ENCODE data around the gene LSR.

LSR gene, protein sequence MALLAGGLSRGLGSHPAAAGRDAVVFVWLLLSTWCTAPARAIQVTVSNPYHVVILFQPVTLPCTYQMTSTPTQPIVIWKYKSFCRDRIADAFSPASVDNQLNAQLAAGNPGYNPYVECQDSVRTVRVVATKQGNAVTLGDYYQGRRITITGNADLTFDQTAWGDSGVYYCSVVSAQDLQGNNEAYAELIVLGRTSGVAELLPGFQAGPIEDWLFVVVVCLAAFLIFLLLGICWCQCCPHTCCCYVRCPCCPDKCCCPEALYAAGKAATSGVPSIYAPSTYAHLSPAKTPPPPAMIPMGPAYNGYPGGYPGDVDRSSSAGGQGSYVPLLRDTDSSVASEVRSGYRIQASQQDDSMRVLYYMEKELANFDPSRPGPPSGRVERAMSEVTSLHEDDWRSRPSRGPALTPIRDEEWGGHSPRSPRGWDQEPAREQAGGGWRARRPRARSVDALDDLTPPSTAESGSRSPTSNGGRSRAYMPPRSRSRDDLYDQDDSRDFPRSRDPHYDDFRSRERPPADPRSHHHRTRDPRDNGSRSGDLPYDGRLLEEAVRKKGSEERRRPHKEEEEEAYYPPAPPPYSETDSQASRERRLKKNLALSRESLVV

DNA sequence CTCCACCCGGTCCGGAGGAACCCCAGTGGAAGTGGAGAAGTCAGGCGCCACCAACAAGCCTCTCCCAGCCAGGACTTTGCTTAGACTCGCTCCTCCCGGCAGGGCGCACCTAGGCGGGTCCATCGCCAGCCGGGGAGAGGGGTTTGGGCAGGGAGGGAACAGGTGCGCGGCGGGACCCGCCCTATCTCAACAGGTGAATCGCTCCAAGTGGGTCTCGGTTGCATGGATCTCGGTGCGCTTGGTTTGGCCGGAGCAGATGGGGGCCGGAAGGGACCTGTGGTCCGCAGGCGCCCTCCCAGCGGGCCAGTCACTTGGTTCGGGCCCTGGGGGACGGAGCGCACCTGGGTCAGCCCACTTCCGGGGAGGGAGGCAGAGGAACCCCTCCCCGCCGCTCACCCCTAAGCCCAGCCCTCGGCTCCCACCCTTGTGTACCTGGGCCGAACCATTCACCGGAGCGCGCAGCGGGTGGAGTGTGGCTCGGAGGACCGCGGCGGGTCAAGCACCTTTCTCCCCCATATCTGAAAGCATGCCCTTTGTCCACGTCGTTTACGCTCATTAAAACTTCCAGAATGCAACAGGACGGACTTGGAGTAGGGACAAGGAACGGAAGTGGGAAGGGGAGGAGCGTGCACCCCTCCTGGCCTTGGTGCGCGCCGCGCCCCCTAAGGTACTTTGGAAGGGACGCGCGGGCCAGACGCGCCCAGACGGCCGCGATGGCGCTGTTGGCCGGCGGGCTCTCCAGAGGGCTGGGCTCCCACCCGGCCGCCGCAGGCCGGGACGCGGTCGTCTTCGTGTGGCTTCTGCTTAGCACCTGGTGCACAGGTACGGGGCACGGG, at the start of gene LSR:
LSR (plus strand) TSS at position 693 of the 836 bp plus-strand sequence; CDS start at position 714, 21 bp downstream.
- peak; percentile 59 for DNase-seq

DNA sequence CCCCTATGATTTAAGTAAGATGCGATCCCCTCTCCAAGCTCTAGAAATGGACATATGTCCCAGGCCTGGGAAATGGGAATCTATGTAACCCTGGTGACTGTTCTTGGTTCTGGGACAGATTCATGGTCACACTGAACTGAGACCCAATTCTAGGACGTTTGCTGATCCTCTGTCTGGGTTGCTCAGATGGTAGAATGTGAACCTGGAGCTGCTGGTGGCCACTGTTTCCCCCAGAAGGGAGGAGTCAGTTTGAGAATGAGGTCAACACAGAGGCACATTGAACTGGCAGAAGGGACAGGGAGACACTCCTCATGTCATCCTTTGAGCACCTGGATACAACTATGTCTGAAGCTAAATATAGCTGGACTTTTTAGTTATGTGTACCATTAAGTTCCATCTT, 49.3 kb upstream of the LSR start:
- no peak for DNase-seq

DNA sequence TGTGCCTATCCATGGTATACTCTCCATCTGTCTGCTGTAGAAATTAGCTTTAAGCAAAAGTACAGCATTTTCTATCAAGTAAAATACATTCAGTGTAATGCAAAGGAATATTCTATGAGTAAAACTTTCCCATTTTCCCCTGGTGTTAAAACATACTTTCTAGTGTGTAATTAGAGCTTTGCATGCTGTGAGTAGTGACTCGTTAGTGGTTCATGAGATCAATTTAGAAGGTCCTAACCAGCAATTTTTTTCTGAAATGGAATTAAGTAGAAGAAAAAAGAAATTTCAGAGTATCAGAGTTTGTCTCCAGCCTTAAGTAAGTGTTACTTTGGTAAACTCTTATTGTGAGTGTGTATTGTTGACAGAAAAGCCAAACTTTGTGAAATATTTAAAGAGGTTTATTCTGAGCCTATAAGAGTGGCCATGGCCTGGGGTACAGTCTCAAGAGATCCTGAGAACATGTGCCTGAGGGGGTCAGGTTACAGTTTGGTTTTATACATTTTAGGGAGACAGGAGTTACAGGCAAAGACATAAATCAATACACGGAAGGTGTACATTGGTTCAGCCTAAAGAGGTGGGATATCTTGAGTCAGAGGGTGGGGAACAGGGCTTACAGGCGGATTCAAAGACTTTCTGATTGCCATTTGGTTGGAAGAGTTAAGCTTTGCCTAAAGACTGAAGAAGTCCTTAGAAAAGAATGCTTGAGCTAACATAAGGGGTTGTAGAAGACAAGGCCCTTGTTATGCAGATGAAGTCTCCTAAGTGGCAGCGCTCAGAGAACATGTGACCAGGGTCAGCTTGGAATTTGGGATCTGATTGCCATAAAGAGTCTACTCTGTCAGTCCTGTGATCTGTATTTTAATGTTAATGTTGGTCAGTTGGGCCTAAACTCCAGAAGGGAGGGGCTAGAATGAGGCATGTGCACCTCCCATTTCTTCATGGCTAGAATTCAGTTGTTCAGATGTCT, 45.8 kb upstream of the LSR start:
- no peak for DNase-seq

DNA sequence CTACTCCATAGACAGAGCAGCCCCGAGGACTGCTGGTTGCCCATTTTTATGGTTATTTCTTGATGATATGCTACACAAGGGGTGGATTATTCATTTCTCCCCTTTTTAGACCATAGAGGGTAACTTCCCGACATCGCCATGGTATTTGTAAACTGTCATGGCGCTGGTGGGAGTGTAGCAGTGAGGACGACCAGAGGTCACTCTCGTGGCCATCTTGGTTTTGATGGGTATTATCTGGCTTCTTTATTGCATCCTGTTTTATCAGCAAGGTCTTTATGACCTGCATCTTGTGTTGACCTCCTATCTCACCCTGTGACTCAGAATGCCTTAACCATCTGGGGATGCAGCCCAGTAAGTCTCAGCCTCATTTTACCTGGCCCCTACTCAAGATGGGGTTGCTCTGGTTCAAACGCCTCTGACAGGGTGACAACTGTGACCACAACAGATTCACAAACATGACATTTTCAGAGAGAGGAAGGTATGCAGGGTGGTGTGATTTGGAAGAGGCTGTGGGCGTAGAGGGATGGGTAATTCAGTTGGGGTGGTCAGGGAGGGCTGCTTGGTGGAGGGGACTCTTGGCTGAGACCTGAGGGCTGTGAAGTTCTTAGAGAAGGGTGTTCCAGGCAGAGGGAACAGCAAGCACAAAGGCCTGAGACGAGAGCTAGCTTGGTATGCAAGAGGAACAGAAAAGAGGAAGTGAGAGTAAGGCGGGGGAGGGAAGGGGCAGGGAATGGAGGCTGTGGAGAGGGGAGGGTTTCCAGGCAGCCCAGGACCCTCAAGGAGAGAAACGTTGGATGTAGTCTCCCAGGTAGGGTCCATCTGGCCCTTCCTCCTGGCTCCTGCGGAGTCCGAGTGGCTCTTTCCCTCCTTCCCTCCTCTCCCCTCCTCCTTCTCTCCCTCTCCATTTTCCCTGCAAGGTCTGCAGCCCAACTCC, 43.7 kb upstream of the LSR start:
- DNase-seq = no peak

DNA sequence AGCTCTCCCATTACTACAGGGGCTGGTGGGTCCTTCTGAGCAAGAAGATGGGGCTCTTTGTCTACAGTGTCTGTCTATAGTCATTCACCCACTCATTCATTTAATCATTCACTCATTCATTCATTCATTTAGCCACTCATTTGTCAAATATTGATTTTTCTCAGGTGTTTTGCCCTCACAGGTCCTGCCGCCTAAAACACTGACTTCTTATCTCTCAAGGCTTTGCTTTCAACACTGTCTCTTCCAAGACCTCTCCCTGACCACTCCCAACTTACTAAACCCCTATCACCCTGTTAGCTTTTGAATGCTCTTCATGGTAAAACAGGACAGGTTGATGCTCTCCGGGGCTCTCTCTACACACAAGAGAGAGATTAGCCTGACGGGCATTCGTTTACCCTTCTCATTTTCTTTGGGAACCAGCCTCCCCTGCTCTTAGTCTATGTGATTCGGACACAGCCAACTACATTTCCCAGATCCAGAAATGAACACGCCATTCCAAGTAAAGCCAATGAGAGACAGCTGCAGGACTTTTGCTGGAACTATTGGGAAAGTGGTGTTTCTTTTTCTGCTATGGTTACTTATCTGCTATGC, 43.0 kb upstream of the LSR start:
- no peak for DNase-seq

DNA sequence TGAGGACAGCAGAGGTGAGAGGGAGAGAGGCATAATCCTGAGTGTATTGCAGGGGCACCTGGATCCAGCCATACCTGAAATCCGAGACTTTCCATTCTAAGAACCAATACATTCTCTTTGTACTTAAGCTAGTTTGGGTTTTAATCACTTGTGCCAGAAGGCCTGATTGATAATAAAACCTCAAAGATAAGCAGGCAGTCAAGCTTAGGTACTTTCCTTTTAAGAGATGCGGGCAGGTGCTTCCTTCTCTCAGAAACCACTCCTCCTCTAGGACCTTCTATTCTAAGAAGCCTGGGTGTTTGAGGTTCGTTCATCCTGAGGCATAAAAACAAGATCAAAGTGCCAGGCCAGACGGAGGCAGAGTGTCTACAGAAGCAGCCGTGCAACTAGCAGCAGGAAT, 42.4 kb upstream of the LSR start:
- DNase-seq = no peak

DNA sequence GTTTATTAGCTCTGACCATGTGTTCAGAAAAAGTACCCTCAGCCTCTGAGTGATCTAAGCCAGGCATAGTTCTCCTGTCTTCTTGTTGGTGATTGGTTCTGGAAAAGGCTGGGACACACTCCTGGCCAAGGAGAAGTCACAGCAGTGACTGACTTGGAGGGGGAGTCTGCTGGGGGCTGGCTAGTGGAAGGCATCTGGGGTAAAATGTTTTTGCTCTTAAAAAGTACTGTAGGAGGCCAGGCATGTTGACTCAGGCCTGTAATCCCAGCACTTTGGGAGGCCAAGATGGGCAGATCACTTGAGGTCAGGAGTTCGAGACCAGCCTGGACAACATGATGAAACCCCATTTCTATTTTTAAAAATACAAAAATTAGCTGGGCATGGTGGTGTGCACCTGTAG, 41.9 kb upstream of the LSR start:
- DNase-seq = no peak

DNA sequence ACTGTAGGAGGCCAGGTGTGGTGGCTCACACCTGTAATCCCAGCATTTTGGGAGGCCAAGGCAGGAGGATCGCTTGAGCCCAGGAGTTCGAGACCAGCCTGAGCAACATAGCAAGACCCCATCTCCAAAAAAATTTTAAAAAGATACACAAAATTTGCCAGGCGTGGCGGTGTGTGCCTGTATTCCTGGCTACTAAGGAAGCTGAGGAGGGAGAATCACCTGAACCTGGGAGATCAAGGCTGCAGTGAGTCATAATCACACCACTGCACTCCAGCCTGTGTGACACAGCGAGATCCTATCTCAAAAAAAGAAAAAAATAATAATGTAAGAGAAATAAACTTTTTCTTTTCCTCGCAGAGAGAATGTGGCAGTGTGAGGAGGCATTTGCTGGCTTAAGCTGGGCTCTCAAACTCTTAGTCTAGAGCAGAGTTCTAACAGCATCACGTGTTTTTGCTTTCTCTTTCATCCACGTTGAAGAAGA, 41.4 kb upstream of the LSR start:
- no peak for DNase-seq

DNA sequence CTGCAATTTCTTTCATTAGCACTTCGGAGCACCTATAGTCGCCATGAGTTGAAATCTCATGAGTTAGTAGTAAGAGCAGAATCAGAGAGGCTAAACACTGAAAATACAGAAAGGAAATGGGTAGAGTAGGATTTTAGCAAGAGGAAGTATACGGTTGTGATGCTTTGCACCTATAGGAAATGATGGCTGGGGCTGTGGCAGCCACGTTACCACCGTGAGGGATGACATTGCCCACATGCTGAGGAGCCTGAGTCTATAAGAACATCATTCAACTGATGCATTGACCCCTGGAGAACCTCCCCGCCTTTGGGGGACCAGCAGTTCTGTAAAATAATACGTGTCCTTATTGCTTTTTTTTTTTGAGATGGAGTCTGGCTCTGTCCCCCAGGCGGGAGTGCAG, 40.7 kb upstream of the LSR start:
- no peak for DNase-seq

DNA sequence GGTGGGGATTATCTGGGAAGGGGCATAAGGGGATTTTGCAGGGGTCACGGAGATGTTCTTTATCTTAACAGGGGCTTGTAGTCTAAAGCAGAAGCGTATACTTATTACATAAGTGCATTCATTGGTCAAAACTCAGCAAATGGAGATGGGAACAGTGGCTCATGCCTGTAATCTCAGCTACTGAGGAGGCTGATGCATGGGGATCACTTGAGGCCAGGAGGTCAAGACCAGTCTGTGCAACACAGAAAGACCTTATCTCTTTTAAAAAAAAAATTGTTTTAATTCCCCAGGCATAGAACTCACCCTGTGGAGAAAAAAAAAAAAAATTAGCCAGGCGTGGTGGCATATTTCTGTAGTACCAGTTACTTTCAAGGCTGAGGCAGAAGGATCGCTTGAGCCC, 39.2 kb upstream of the LSR start:
- no peak for DNase-seq

DNA sequence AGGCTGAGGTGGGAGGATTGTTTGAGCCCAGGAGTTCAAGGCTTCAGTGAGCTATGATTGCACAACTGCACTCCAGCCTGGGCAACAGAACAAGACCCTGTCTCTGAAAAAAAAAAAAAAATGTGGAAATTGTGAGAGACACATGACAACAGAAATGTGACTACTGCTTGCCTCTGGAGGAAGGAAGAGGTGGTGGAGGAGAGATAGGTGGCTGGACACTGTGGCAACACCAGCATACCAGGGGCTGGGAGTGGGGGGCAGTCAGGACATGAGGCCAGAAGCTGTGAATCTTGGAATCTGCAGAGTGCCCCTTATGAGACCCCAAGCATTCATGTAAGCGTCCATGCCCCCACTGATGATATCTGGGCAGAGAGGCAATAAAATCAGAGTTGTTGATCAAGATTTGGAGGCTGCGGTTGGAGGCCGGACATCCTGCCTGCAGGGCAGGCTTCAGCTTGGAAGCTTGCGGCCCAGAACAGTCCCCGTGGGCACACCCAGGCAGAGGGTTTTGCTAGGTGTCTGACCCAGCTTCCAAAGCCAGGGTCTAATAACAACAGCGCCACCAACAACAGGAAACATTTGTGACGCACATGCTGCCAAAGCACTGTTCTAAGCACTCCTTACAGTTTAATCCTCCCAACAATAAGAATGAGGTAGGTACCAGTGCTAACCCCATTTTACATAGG, 37.1 kb upstream of the LSR start:
- no peak for DNase-seq

DNA sequence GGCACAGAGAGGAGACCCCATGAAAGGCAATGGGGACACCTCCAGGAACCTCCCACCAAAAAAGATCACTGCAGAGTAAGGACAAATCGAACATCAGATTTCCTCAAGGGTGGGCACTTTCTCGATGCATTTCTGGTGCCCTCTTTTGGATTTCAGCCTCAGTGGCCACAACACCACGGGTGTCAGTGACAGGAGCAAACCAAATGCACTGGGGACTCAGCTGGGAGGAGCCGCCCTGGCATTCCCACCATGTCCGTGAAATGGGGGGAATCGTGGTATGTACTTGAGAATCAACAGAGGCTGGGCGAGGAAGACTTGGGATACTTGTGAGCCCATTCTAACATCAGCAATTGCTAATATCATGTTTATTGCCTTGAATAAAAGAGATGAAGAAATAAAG, 36.6 kb upstream of the LSR start:
- no peak for DNase-seq

DNA sequence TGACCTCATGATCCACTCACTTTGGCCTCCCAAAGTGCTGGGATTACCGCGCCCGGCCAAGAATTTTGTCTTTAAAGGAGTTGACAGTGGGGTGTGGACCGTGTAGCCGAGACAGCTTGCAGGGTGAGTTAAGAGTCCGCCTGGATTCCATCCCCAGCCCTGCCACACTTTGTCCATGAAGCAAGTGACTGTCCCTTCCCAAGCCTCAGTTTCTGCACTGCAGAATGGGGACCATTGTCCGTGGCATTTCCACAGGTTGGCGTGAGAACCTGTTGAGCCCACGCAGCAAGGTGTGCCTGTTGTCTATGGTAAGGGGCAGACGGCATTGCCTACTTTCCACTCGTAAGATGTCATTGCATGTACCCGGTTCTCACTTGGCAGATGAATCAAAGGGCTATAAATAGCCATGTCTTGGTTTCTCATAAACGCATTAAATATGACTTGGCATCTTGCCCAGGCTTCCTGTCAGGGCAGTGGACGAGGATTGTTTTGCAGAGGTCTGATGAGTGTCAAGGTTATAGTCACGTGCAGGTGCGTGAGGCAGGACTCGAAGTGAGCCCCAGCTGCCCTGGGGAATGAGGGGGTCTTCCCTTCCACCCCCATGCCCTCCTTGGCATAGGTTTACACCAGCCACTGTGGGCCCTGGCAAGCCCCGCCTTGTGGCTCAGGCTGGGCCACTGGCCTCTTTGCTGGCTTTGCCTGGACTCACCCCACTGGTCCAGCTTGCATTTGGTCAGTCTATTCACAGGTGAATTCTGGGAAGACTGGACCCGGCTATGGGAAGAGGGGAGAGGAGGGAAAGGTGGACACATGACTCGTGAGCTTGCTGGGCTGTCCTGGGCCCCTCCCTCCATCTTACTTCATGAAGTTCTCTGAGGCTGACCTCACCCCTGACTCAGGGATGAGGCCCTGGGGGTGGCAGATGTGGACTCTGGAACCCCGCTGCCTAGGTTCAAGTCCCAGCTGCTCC, 34.9 kb upstream of the LSR start:
- DNase-seq = no peak

DNA sequence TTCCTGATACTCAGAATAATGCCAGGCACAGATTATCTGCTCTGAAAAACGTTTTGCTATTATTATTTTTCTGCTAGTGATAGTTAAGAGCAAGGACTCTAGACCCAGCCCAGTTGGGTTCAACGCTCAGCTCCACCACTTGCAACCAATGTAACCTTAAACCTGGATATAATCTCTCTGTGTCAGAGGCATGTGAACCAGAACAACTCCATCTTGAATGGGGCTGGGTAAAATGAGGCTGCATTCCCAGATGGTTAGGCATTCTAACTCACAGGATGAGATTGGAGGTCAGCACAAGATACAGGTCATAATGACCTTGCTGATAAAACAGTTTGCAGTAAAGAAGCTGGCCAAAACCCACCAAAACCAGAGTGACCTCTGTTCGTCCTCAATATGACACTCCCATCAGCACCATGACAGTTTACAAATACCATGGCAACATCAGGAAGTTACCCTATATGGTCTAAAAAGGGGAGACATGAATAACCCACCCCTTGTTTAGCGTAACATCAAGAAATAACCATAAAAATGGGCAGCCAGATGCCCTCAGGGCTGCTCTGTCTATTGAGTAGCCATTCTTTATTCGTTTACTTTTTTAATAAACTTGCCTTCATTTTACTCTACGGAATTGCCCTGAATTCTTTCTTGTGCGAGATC, 33.9 kb upstream of the LSR start:
- DNase-seq = no peak

DNA sequence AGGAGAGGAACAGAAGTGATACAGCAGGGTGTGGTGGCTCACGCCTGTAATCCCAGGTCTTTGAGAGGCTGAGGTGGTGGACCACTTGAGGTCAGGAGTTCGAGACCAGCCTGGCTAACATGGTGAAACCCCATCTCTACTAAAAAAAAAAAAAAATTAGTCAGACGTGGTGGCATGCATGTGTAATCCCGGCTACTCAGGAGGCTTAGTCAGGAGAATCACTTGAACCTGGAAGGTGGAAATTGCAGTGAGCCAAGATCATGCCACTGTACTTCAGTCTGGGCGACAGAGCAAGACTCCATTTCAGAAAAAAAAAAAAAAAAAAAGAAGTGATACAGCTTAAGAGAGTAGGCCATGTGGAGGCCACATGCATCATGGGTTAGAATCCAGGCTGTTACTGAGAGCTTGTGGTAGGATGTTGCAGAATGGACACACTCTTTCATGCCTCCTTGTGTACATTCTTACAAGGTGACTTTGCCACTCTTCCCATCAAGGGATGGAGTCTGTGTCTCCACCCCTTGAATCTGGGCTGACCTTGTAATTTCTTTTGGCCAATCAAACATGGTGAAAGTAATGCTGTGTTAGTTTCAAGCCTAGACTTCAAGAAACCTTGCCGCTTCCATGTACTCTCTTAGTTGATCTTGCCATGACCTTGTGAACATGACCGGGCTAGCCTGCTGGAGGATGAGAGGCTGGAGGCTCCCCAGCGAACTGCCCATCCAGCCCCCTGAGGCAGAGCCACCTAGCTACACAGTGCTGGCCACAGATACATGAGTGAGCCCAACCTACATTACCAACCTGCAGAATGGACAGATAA, 32.6 kb upstream of the LSR start:
- DNase-seq = no peak

DNA sequence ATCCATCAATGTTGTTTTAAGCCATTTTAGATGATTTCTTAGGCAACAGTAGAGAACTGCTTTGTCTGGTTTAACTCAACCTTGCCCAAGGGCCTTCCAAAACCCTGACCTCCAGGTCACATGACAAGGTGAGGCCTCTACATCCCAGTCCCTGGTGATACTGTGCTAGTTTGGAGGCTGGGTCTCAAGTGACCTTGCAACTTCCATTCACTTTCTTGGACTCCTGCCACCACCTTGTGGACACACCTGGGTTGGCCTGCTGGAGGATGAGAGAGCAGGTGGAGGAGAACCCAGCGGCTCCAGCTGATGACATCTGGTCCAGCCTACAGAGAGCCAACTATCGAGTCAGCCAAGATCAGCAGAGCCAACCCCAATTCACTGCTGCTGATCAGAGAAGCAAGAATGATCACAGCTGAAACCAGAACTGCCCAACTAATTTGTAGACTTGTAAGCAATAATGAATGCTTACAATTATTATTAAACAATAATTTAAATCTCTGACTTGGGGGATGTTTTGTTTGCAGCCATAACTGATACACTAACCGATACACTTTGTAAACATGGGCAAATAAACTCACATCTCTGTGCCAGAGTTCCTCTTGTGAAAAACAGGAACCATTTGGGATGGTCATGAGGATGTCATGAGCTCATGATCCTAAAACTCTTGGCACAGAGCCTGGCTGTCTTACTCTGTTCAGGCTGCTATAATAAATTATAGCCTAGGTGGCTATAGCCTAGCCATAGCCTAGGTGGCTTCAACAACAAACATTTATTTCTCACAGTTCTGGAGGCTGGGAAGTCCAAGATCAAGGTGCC, 31.8 kb upstream of the LSR start:
- DNase-seq = no peak

DNA sequence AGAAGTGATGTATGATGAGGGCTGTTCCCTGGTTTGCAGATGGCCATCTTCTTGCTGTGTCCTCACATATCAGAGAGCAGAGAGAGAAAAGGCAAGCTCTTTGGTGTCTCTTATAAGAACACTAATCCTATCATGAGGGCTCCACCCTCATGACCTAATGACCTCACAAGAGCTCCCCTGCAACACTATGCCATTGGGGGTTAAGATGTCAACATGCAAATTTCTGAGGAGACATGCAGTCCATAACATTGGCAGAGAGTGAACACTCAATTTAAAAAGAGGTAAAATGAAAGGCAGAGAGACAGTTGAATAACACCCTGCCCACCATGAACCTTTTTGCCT, 31.2 kb upstream of the LSR start:
- no peak for DNase-seq
